KMS-11 (cell line): Measurements from ENCODE around the gene LRRC4C.

Source experiments
- H2AFZ ChIP-seq: fragments of 200-600 bp; sonication (generic); 2 replicates; pipeline ENCODE4 v1.6.1; 2016; ENCODE audit warnings: antibody characterized with exemption, mixed run types, low read depth
- H3K27ac ChIP-seq: fragments of 200-600 bp; sonication (generic); 2 replicates; pipeline ENCODE4 v1.6.1; 2016; ENCODE audit warnings: mild to moderate bottlenecking, mixed run types
- H3K27me3 ChIP-seq: fragments of 200-600 bp; sonication (generic); 2 replicates; pipeline ENCODE4 v1.6.1; 2017; ENCODE audit warnings: mild to moderate bottlenecking, low read depth, mixed run types, moderate library complexity; ENCODE audit not compliant: insufficient read depth
- H3K36me3 ChIP-seq: fragments of 200-600 bp; sonication (generic); 2 replicates; pipeline ENCODE4 v1.6.1; 2017; ENCODE audit warnings: mild to moderate bottlenecking, mixed run types; ENCODE audit not compliant: insufficient read depth
- H3K4me1 ChIP-seq: fragments of 200-600 bp; sonication (generic); 2 replicates; pipeline ENCODE4 v1.6.1; 2016; ENCODE audit warnings: mild to moderate bottlenecking, low read depth, mixed run types; ENCODE audit not compliant: poor library complexity, severe bottlenecking
- H3K4me2 ChIP-seq: fragments of 200-600 bp; sonication (generic); 2 replicates; pipeline ENCODE4 v1.7.0; 2016; ENCODE audit warnings: mild to moderate bottlenecking, mixed run types
- H3K4me3 ChIP-seq: fragments of 200-600 bp; sonication (generic); IDR thresholded peaks from 2 replicates; pipeline ENCODE4 v1.6.1; 2017; ENCODE audit warnings: low read depth, low read length, mixed read lengths; ENCODE audit not compliant: insufficient read depth
- H3K79me2 ChIP-seq: fragments of 200-600 bp; sonication (generic); 2 replicates; pipeline ENCODE4 v1.6.1; 2016; ENCODE audit warnings: low read depth, mixed run types; ENCODE audit not compliant: insufficient read depth
- H3K9ac ChIP-seq: fragments of 200-600 bp; sonication (generic); 2 replicates; pipeline ENCODE4 v1.6.1; 2016; ENCODE audit warnings: mild to moderate bottlenecking, mixed run types
- H4K20me1 ChIP-seq: fragments of 200-600 bp; sonication (generic); 2 replicates; pipeline ENCODE4 v1.6.1; 2016; ENCODE audit warnings: mild to moderate bottlenecking, mixed run types; ENCODE audit not compliant: insufficient read depth
- TF ChIP-seq, protein P1 (sequence below): fragments of 200-600 bp; sonication (generic); conservative IDR thresholded peaks from 2 replicates; pipeline ENCODE4 v1.6.1; 2017; ENCODE audit warnings: low read depth, mild to moderate bottlenecking, antibody characterized with exemption, low read length, moderate library complexity, mixed read lengths

The LRRC4C gene

DNA sequence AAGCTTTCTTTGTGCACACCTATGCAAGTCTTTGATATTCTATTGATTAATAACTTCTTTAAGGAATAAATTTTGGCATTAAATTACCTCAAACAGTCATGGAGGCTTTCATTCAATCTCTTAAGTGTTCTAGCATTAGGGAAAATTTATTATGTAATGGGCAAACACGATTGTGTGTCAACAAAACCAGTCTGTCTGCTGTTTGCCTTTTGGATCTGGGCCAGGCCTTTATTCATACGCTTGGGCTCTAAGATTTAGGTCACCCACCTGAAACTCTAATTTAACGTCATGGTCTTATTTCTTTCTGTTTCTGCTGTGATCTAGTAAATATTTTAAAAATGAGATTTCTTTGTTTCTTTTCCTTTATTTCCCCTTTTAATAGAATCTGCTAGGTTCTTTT lies 1270.6 kb downstream of the LRRC4C start:
- Histone ChIP-seq H3K27me3 (no peaks in the 10 kb centered on the region), H3K4me1 (peaks cover 8% of the 10 kb centered on the region), H3K36me3 (no peaks in the 10 kb centered on the region), H4K20me1 (no peaks in the 10 kb centered on the region), H3K27ac (no peak overlapping the region), H2AFZ (no peak overlapping the region), H3K4me3 (no peak overlapping the region), H3K4me2 (no peak overlapping the region), H3K9ac (no peak overlapping the region), H3K79me2 (no peaks in the 10 kb centered on the region)
- TF ChIP-seq, protein P1, sequence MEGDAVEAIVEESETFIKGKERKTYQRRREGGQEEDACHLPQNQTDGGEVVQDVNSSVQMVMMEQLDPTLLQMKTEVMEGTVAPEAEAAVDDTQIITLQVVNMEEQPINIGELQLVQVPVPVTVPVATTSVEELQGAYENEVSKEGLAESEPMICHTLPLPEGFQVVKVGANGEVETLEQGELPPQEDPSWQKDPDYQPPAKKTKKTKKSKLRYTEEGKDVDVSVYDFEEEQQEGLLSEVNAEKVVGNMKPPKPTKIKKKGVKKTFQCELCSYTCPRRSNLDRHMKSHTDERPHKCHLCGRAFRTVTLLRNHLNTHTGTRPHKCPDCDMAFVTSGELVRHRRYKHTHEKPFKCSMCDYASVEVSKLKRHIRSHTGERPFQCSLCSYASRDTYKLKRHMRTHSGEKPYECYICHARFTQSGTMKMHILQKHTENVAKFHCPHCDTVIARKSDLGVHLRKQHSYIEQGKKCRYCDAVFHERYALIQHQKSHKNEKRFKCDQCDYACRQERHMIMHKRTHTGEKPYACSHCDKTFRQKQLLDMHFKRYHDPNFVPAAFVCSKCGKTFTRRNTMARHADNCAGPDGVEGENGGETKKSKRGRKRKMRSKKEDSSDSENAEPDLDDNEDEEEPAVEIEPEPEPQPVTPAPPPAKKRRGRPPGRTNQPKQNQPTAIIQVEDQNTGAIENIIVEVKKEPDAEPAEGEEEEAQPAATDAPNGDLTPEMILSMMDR = no peak

DNA sequence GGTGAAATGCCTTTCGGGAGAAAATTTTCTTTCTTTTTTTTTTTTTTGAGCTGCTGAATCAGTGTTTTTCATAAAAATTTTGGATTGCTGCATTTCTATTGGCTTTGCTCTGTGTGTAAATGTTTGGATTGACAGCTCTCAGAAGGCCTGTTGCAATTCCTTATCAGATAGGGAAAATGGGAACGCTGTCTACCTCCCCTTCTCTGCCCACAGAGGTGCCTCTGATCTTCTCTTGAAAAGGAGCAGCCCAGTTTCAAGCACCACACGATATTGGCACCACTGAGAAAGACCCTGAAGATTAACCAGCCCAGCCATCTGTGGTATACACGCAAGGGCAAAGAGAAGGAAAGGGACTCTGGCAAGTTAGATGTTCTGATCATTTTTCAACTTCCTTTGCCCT lies 1272.2 kb downstream of the LRRC4C start:
- no peaks in the 10 kb centered on the region for H3K27me3 ChIP-seq
- H3K79me2 ChIP-seq = no peaks in the 10 kb centered on the region
- TF ChIP-seq, protein P1 = no peak
- no peaks in the 10 kb centered on the region for H4K20me1 ChIP-seq
- peaks cover 23% of the 10 kb centered on the region for H3K4me1 ChIP-seq
- H3K27ac ChIP-seq = no peak overlapping the region
- no peaks in the 10 kb centered on the region for H3K36me3 ChIP-seq
- no peak overlapping the region for H3K9ac ChIP-seq
- H2AFZ ChIP-seq = no peak overlapping the region
- H3K4me3 ChIP-seq = no peak overlapping the region
- H3K4me2 ChIP-seq = no peak overlapping the region

DNA sequence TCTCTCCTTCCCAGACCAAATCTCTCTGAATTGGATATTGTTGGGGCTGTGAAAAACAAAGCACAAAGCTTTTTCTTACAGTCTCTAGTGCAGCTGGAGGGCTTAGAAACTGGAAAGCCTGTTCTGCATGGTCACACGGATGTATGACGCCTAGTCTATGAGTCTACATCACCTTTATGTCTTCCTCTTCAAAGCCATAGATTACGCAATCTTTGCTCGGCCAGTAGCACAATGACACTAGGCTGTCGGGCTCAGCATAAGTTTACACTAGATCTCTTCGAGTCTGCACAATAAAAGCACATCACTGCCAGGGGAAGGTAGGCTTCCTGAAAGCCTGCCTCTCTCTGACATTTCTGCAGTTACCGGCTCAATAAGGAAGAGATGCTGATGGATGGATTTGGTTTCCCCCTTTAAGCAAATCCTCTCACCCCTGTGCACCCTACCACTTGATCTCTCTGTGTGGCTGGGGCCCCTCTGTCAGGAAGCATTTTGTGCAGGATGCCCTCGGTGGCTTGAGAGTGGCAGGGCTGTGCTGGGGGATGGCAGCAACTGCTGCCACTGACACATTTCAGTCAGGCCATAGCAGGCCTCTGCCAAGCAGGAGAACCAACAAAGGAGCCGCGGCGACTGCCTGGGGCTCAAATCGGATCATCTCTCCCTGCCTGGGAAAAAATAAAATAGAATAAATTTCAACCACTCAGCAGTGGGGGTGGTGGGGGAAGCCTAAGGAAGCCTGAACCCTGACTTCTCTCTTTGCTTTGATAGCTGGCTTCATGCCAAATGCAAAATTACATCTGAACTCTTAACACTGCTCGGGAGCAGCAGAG lies 1272.8 kb downstream of the LRRC4C start:
- Histone ChIP-seq H3K4me3 (no peak overlapping the region), H3K4me1 (peaks cover 23% of the 10 kb centered on the region), H4K20me1 (no peaks in the 10 kb centered on the region), H3K27ac (no peak overlapping the region), H3K79me2 (no peaks in the 10 kb centered on the region), H3K27me3 (no peaks in the 10 kb centered on the region), H3K4me2 (no peak overlapping the region), H3K36me3 (no peaks in the 10 kb centered on the region), H2AFZ (no peak overlapping the region), H3K9ac (no peak overlapping the region)
- TF ChIP-seq, protein P1 = no peak

DNA sequence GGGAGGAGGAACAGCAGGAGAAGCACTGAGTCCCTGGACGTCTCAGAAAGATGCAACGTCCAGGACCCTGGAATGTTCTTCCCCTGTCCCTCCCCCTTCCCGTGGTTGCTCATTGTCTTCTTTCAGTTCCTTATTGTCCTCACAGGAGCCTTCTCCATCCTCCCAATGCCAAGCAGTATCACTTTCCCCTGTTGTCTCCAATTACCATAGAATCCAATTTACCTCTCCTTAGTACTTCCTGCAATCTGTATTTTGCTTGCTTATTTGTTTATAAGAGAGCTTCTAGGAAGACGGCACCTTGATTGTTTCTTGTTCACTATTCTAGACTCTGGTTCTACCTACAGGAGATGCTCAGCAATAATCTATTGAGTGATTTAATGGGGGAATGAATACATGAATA lies 1273.7 kb downstream of the LRRC4C start:
- Histone ChIP-seq H4K20me1 (no peaks in the 10 kb centered on the region), H3K27me3 (no peaks in the 10 kb centered on the region), H3K36me3 (no peaks in the 10 kb centered on the region), H3K27ac (no peak overlapping the region), H3K4me1 (peaks cover 23% of the 10 kb centered on the region), H3K4me2 (no peak overlapping the region), H3K4me3 (no peak overlapping the region), H3K9ac (no peak overlapping the region), H3K79me2 (no peaks in the 10 kb centered on the region), H2AFZ (no peak overlapping the region)
- TF ChIP-seq, protein P1 = no peak
